Subcutaneous adipose tissue (tissue), 4 donors: ENCODE data around the gene HPSE. TPM values are rescaled to one million over a fixed set of nuclear protein-coding genes. Genes with fewer than 3 reads are reported as not detected.

Experiments
- total RNA-seq, 4 donors: library from RNA; depleted of rRNA; stranded (reverse); fragments of >200 nt; gene quantifications; one replicate each; pipeline ENCODE4 v1.1.0, GENCODE V29; 2016
- TF ChIP-seq, protein P1 (sequence below): fragments of 450-650 bp; IDR thresholded peaks from one replicate; pipeline ENCODE4 v1.5.1; 2016; ENCODE audit warnings: low read depth, mild to moderate bottlenecking, control low read depth, antibody characterized with exemption, moderate library complexity

The HPSE gene
- total RNA-seq, 4 donors from 2014 or later: 0.75 to 5.4 (median 2.6) TPM

DNA sequence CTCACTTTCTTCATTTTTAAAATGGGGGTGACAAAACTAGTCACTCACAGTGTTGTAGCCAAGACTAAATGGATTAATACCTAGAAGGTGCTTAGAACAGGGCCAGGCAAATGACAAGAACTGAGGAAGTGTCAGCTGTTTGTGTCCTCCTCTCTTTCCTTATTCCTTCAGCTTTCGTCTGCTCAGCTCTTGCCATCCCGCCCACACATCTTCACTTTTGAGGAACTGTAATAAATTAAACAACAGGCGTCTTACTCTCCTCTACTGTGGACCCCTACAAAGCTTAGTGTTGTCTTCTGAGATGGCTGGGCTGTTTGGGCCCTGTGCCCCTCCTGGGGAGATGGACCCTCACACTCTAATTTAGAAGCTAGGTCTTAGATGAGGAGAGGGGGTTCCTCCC lies 2.7 kb downstream of the HPSE start:
- TF ChIP-seq, protein P1, sequence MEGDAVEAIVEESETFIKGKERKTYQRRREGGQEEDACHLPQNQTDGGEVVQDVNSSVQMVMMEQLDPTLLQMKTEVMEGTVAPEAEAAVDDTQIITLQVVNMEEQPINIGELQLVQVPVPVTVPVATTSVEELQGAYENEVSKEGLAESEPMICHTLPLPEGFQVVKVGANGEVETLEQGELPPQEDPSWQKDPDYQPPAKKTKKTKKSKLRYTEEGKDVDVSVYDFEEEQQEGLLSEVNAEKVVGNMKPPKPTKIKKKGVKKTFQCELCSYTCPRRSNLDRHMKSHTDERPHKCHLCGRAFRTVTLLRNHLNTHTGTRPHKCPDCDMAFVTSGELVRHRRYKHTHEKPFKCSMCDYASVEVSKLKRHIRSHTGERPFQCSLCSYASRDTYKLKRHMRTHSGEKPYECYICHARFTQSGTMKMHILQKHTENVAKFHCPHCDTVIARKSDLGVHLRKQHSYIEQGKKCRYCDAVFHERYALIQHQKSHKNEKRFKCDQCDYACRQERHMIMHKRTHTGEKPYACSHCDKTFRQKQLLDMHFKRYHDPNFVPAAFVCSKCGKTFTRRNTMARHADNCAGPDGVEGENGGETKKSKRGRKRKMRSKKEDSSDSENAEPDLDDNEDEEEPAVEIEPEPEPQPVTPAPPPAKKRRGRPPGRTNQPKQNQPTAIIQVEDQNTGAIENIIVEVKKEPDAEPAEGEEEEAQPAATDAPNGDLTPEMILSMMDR: no peak

DNA sequence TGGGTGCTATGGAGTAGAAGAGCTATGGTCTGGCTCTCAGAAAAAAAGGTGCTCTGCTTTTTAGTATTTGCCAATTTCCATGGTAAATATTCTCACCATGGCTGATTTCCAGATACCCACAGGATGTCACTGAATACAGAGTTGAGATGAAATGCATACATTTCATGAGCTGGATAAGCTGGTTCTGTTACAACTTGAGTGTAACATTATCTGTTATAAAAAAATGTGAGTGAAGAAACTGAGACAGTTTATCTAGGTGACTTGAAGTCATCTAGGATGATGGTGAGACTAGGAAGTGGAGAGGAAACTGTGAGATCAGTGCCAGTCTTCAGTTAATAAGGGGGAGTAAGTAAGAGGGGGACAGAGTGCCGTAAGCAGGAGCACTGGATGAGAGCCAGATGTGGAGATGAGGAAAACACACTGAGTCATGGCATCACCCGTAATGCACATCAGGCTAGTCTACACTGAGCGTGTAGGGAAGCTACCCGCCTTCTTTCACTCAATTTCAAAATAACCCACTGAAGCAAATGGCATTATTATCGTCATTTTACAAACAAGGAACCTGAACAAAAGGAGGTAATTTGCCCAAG lies 5.0 kb downstream of the HPSE start:
- TF ChIP-seq, protein P1: no peak

DNA sequence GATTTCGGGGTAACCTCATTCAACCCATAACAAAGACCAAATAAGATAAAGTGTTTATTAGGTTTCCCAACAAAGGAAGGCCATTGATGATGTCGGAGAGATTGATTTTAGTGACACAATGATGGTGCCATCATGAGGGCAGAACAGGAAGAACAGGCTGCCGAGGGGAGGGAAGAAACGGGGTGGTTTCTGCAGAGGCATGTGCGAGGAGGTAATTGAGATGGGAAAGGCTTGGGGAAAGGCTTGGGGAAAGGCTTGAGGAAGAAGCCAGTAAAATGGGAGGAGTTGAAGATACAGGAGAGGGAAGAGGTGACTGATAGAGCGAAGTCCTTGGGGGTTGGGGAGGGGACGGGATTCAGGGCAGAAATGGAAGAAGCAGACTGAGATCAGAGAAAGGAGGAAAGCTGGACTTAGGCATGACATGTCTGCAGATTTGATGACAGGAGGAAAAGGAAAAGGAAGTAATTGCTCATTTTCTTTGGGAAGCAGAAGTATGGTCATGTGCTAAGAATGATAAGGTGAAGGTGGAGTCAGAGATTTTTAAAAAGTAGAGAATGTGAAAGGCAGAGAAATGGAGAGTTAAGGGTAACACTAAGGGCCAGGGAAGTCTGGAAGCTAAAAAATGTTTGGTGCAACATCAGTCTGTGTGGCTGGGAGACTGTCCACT lies 6.0 kb downstream of the HPSE start:
- TF ChIP-seq, protein P1: no peak

DNA sequence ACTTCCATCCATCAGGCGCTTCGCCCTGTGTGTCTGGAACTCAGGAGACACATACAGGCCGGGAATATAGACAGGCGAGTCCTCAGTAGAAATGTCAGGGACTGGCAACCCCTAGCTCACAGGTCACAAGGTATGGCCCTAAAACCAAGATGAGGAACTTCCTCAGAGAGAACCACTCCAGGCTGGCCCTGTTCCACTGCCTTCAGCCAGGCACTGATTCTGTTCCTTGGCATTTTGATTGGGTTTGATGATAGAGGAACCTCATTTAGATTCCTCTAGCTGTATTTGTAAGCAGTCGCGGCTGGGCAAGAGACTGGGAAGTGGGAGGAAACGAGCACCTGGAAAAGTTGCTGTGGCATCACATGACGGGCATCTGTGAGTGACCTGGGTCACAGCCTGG lies 8.1 kb downstream of the HPSE start:
- TF ChIP-seq, protein P1: no peak

DNA sequence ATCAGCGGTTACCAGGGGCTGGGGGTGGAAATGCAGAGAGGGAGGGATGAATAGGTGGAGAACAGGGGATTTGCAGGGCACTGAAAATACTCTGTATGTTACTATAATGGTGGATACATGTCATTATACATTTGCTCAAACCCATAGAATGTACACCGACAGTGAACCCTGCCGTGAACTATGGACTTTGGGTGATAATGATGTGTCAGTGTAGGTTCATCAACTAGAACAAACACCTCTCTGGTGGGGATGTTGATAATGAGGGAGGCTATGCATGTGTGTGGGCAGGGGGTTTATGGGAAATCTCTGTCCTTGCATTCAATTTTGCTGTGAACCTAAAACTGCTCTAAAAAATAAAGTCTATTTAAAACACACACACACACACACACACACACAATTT lies 11.5 kb downstream of the HPSE start:
- TF ChIP-seq, protein P1: no peak

DNA sequence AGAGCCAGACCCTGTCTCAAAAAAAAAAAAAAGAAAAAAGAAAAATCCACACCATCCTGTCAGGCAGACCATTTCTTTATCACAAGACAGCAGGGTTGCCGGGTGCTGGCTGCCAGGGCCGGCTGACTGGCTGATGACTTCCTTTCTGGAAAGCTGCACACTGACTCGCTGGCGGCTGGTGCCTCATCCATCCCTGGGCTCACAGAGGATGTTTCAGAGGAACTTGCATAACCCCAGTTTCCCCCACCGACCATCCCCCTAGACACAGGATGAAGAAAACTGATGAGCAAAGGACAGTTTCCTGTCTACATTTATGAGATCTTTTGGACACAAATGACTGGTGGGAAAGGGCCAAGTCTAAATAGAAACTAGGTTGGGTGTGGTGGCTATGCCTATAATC lies 14.1 kb downstream of the HPSE start:
- TF ChIP-seq, protein P1: no peak

DNA sequence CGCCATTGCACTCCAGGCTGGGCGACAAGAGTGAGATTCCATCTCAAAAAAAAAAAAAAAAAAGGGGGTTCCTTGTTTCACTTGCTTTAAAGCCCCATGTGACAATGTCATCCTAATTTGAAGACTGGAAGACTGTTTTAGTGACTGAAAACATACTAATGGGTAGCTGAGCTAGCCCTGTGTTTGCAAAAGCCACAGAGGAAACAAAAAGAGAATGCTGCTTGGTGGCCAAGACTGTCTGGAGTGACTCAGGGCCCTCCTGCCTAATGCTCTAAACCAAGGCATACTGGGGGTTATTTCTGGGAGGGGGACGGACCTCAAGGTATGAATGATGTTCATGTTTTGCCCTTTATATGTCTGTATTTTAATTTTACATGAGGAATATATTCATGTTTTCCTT lies 16.0 kb downstream of the HPSE start:
- TF ChIP-seq, protein P1: no peak
